B cell (primary cell): ENCODE results near the gene PREX1. TPM values are rescaled to one million over a fixed set of nuclear protein-coding genes. Genes with fewer than 3 reads are reported as not detected.
A peak's percentile ranks its signal among the peaks of the same experiment; 100 is the strongest.

ENCODE experiments used
- ATAC-seq: fragments of 200-7000 bp; cut with Tn5 transposase; one replicate; pipeline ENCODE4 v1.10.0; 2021; ENCODE audit warnings: low read depth, mild to moderate bottlenecking, moderate number of reproducible peaks, moderate library complexity
- CTCF ChIA-PET: fragments of 350-600 bp; sonication (Branson Sonifier 250); formaldehyde crosslinking; loops from one replicate; lab custom pipeline; 2021; ENCODE audit warnings: antibody characterized with exemption, inconsistent platforms; lab: Charles Lee
- POLR2A ChIA-PET: fragments of 350-600 bp; sonication (Branson Sonifier 250); formaldehyde crosslinking; loops from one replicate; lab custom pipeline; 2021; ENCODE audit warnings: antibody characterized with exemption; lab: Charles Lee
- DNase-seq: peaks from one replicate; pipeline ENCODE4 v3.0.0; 2013
- H2AFZ ChIP-seq: 2 replicates; pipeline ENCODE4 v1.6.1; 2012; ENCODE audit warnings: mild to moderate bottlenecking, low read depth, low read length; ENCODE audit not compliant: insufficient read depth, poor library complexity, severe bottlenecking
- H3K27ac ChIP-seq, 2 donors: 1 replicate in 1 of 2; 2 replicates in 1 of 2; pipeline ENCODE4 v1.5.1; 2012 to 2013; ENCODE audit warnings: low read length in 2 of 2, mild to moderate bottlenecking in 2 of 2, moderate library complexity in 1 of 2
- H3K27me3 ChIP-seq, 4 experiments: fragments of 200-600 bp in 1 of 4; sonication (generic) in 1 of 4; replicated peaks in 1 of 4; 1 replicate in 2 of 4; 2 replicates in 2 of 4; pipeline versions ENCODE4 v1.6.1 to v1.7.0; 2013 to 2016; ENCODE audit warnings: low read length in 3 of 4, mild to moderate bottlenecking in 2 of 4, mixed read lengths in 1 of 4, moderate library complexity in 1 of 4; ENCODE audit not compliant: insufficient read depth in 4 of 4, control insufficient read depth in 3 of 4; ENCODE audit errors: control extremely low read depth in 1 of 4
- H3K36me3 ChIP-seq, 2 experiments: replicated peaks in 1 of 2; 1 replicate in 1 of 2; 2 replicates in 1 of 2; pipeline versions ENCODE4 v1.6.1 to v1.7.1; 2013; ENCODE audit warnings: low read length in 1 of 2; ENCODE audit not compliant: insufficient read depth in 2 of 2, control insufficient read depth in 1 of 2; ENCODE audit errors: control extremely low read depth in 1 of 2, extremely low read depth in 1 of 2
- H3K4me1 ChIP-seq, 2 donors: fragments of 200-600 bp in 1 of 2; sonication (generic) in 1 of 2; 1 replicate in 1 of 2; 2 replicates in 1 of 2; pipeline versions ENCODE4 v1.5.1 to v1.6.1; 2013 to 2017; ENCODE audit warnings: low read length in 2 of 2; ENCODE audit not compliant: control insufficient read depth in 2 of 2, insufficient read depth in 2 of 2
- H3K4me2 ChIP-seq: replicated peaks from 2 replicates; pipeline ENCODE3; 2012; ENCODE audit warnings: mild to moderate bottlenecking, low read depth, low read length; ENCODE audit not compliant: poor library complexity, severe bottlenecking
- H3K4me3 ChIP-seq, 5 experiments: fragments of 200-600 bp in 1 of 5; sonication (generic) in 1 of 5; 1 replicate in 3 of 5; 2 replicates in 2 of 5; pipeline versions ENCODE4 v1.5.1 to v1.7.0; 2011 to 2016; ENCODE audit warnings: low read length in 4 of 5, mild to moderate bottlenecking in 4 of 5, low read depth in 2 of 5, control low read depth in 1 of 5, moderate library complexity in 1 of 5; ENCODE audit not compliant: insufficient read depth in 1 of 5; ENCODE audit errors: control extremely low read depth in 1 of 5, extremely low read depth in 1 of 5
- H3K79me2 ChIP-seq: fragments of 200-600 bp; sonication (generic); one replicate; pipeline ENCODE4 v1.6.0; 2016; ENCODE audit warnings: low read length; ENCODE audit not compliant: control insufficient read depth, insufficient read depth
- H3K9ac ChIP-seq: fragments of 200-600 bp; sonication (generic); 2 replicates; pipeline ENCODE4 v1.6.1; 2017; ENCODE audit warnings: mild to moderate bottlenecking, low read length, moderate library complexity
- H3K9me3 ChIP-seq, 3 donors: one replicate each; pipeline versions ENCODE4 v1.6.1 to v1.7.1; 2013; ENCODE audit warnings: low read length in 2 of 3; ENCODE audit not compliant: control insufficient read depth in 2 of 3, insufficient read depth in 1 of 3; ENCODE audit errors: control extremely low read depth in 1 of 3
- H4K20me1 ChIP-seq: 2 replicates; pipeline ENCODE4 v1.6.0; 2012; ENCODE audit warnings: mild to moderate bottlenecking, low read length; ENCODE audit not compliant: insufficient read depth, control insufficient read depth, poor library complexity, severe bottlenecking
- H3K27ac Mint-ChIP-seq: one replicate; pipeline ENCODE4 v1.8.0; 2021; ENCODE audit warnings: mixed read lengths
- H3K27me3 Mint-ChIP-seq: one replicate; pipeline ENCODE4 v1.8.0; 2021; ENCODE audit warnings: mixed read lengths
- H3K4me1 Mint-ChIP-seq: one replicate; pipeline ENCODE4 v1.8.0; 2021; ENCODE audit warnings: mixed read lengths
- H3K4me3 Mint-ChIP-seq: one replicate; pipeline ENCODE4 v1.8.0; 2021; ENCODE audit warnings: mixed read lengths
- H3K9me3 Mint-ChIP-seq: one replicate; pipeline ENCODE4 v1.8.0; 2022; ENCODE audit warnings: mixed read lengths; ENCODE audit not compliant: insufficient read depth
- CTCF ChIP-seq: fragments of 200-600 bp; IDR thresholded peaks from one replicate; pipeline ENCODE4 v1.8.0; 2022; ENCODE audit warnings: antibody characterized with exemption, mild to moderate bottlenecking
- EZH2 ChIP-seq: IDR thresholded peaks from 2 replicates; pipeline ENCODE4 v1.6.1; 2012; ENCODE audit warnings: borderline replicate concordance, low read depth, mild to moderate bottlenecking, moderate library complexity, low read length; ENCODE audit not compliant: insufficient read depth, poor library complexity, severe bottlenecking
- WGBS: methylation state at CpG from one replicate; pipeline ENCODE4 v1.1.5; 2013; ENCODE audit warnings: missing lambda C conversion rate; ENCODE audit not compliant: insufficient coverage; 5-methylcytosine and 5-hydroxymethylcytosine counted together
- intact Hi-C: fragments of 100-400 bp; cut with micrococcal nuclease; formaldehyde crosslinking; loops from one replicate; pipeline ENCODE4 v1.10.0; 2022
- polyA plus RNA-seq: library from polyadenylated mRNA; depleted of rRNA; stranded (reverse); fragments of >200 nt; gene quantifications from 2 replicates; pipeline ENCODE4 v1.2.3, GENCODE V29; 2012
- total RNA-seq, 2 donors: library from RNA; stranded (reverse); fragments of 120-200 nt in 1 of 2; gene quantifications; 1 replicate in 1 of 2; 2 replicates in 1 of 2; pipeline versions ENCODE4 v1.2.3 to v1.2.4, GENCODE V29; 2013 to 2022

PREX1 gene
- total and polyA plus RNA-seq, 2 donors (not counting 1 experiment from before 2014, with no cell fraction given) = 79.1 to 99.4 TPM

GRCh38 chr20:48819089-48819488 is 8.7 kb downstream of the PREX1 start:
- Histone ChIP-seq H3K9me3 (peaks cover 0 to 3% (median 0%) of the 10 kb centered on the region in 3 donors), H4K20me1 (peaks cover 9% of the 10 kb centered on the region), H3K27ac (peak overlapping the region; percentile 63 to 84), H3K4me1 (peaks cover 95 to 98% of the 10 kb centered on the region in 2 donors), H3K4me3 (peak overlapping the region in 3 of 5 experiments; percentile 1 to 36 (median 19)), H3K36me3 (peaks cover 0 to 22% of the 10 kb centered on the region in 2 experiments), H3K9ac (peak overlapping the region; percentile 52), H3K79me2 (peaks cover 89% of the 10 kb centered on the region), H3K27me3 (no peaks in the 10 kb centered on the region), H2AFZ (peak overlapping the region; percentile 16), H3K4me2 (peak overlapping the region; percentile 87)
- Mint-ChIP-seq H3K27me3 (no peaks in the 10 kb centered on the region), H3K4me1 (peaks cover 5% of the 10 kb centered on the region), H3K27ac (peak overlapping the region; percentile 88), H3K4me3 (peak overlapping the region; percentile 92), H3K9me3 (no peaks in the 10 kb centered on the region)
- no peak for DNase-seq
- POLR2A ChIA-PET = interaction anchor here (0.7 to 1.5 kb wide), 3 partner anchors 8 to 59 kb away, joined by 3 to 11 read pairs (median 9); partner anchors contain the start of gene PREX1
- CTCF ChIA-PET = interaction anchor here (1.0 to 2.2 kb wide), 7 partner anchors 8 to 162 kb away, joined by 4 to 10 read pairs (median 7); partner anchors contain the start of gene PREX1
- intact Hi-C loops = loop anchor here (2.0 kb wide), 1 partner anchor 58 kb away; no protein-coding TSS in a partner anchor
- ATAC-seq = no peak
- TF ChIP-seq CTCF (no peak), EZH2 (no peak)
- 66% methylated on average over 3 of the region's 3 CpGs for WGBS

GRCh38 chr20:48818481-48818987 is 9.3 kb downstream of the PREX1 start:
- POLR2A ChIA-PET = interaction anchor here (0.7 to 1.5 kb wide), 6 partner anchors 9 to 89 kb away, joined by 3 to 11 read pairs (median 4); partner anchors contain the start of gene PREX1
- 7% methylated on average over 8 of the region's 11 CpGs for WGBS
- Histone ChIP-seq H2AFZ (peak overlapping the region; percentile 16), H3K4me3 (peak overlapping the region; percentile 1 to 38 (median 28)), H3K79me2 (peaks cover 89% of the 10 kb centered on the region), H3K4me2 (peak overlapping the region; percentile 87), H3K27me3 (no peaks in the 10 kb centered on the region), H3K27ac (peak overlapping the region; percentile 63 to 84), H3K36me3 (peaks cover 0 to 26% of the 10 kb centered on the region in 2 experiments), H3K4me1 (peaks cover 93 to 97% of the 10 kb centered on the region in 2 donors), H4K20me1 (peaks cover 12% of the 10 kb centered on the region), H3K9ac (peak overlapping the region; percentile 52), H3K9me3 (peaks cover 0 to 3% (median 0%) of the 10 kb centered on the region in 3 donors)
- CTCF ChIA-PET = interaction anchor here (0.9 to 2.2 kb wide), 9 partner anchors 9 to 161 kb away, joined by 3 to 10 read pairs (median 6); partner anchors contain the start of gene PREX1
- peak; percentile 76 for DNase-seq
- TF ChIP-seq CTCF (no peak), EZH2 (no peak)
- H3K9me3 Mint-ChIP-seq = no peaks in the 10 kb centered on the region
- peak overlapping the region; percentile 88 for H3K27ac Mint-ChIP-seq
- intact Hi-C loops = loop anchor here (1.0 to 2.0 kb wide), 3 partner anchors 8 to 58 kb away; no protein-coding TSS in a partner anchor
- peak; percentile 77 for ATAC-seq
- H3K27me3 Mint-ChIP-seq = no peaks in the 10 kb centered on the region
- peak overlapping the region; percentile 92 for H3K4me3 Mint-ChIP-seq
- H3K4me1 Mint-ChIP-seq = no peaks in the 10 kb centered on the region
